Hepatocyte (in vitro differentiated cells): Measurements from ENCODE around the gene PRKAA2. TPM values are rescaled to one million over a fixed set of nuclear protein-coding genes. Genes with fewer than 3 reads are reported as not detected.

ENCODE experiments used
- DNase-seq: peaks from one replicate; pipeline ENCODE4 v3.0.0-alpha.2; 2016; ENCODE audit warnings: low spot score
- H2AFZ ChIP-seq: fragments of 200-600 bp; sonication (generic); 2 replicates; pipeline ENCODE4 v1.6.0; 2016; ENCODE audit warnings: antibody characterized with exemption, mild to moderate bottlenecking
- H3K27ac ChIP-seq: fragments of 200-600 bp; sonication (generic); 2 replicates; pipeline ENCODE4 v1.5.1; 2016; ENCODE audit warnings: mild to moderate bottlenecking
- H3K27me3 ChIP-seq: fragments of 200-600 bp; sonication (generic); 2 replicates; pipeline ENCODE4 v1.6.1; 2016
- H3K36me3 ChIP-seq: fragments of 200-600 bp; sonication (generic); replicated peaks from 2 replicates; pipeline ENCODE4 v1.5.1; 2016; ENCODE audit warnings: low read depth; ENCODE audit not compliant: insufficient read depth
- H3K4me1 ChIP-seq: fragments of 200-600 bp; sonication (generic); 2 replicates; pipeline ENCODE4 v1.5.1; 2016; ENCODE audit warnings: mild to moderate bottlenecking, moderate library complexity; ENCODE audit not compliant: insufficient read depth
- H3K4me2 ChIP-seq: fragments of 200-600 bp; sonication (generic); 2 replicates; pipeline ENCODE4 v1.6.0; 2016
- H3K4me3 ChIP-seq: fragments of 200-600 bp; sonication (generic); 2 replicates; pipeline ENCODE4 v1.5.1; 2016; ENCODE audit warnings: mild to moderate bottlenecking
- H3K79me2 ChIP-seq: fragments of 200-600 bp; sonication (generic); 2 replicates; pipeline ENCODE4 v1.6.0; 2017; ENCODE audit warnings: mild to moderate bottlenecking
- H3K9me2 ChIP-seq: fragments of 200-600 bp; sonication (generic); replicated peaks from 2 replicates; pipeline ENCODE4 v1.6.0; 2017; ENCODE audit warnings: mild to moderate bottlenecking; ENCODE audit not compliant: insufficient read depth
- H3K9me3 ChIP-seq: fragments of 200-600 bp; sonication (generic); 2 replicates; pipeline ENCODE4 v1.5.1; 2016; ENCODE audit warnings: low read depth, mild to moderate bottlenecking
- H4K20me1 ChIP-seq: fragments of 200-600 bp; sonication (generic); 2 replicates; pipeline ENCODE4 v1.6.0; 2016; ENCODE audit warnings: mild to moderate bottlenecking; ENCODE audit not compliant: insufficient read depth, poor library complexity, severe bottlenecking
- CTCF ChIP-seq: fragments of 200-600 bp; sonication (generic); IDR thresholded peaks from 2 replicates; pipeline ENCODE4 v1.5.1; 2016; ENCODE audit warnings: antibody characterized with exemption, mild to moderate bottlenecking; ENCODE audit not compliant: poor library complexity
- EZH2 ChIP-seq: fragments of 200-600 bp; sonication (generic); IDR thresholded peaks from 2 replicates; pipeline ENCODE4 v1.6.1; 2016; ENCODE audit warnings: antibody characterized with exemption, mild to moderate bottlenecking, borderline replicate concordance
- EZH2phosphoT487 ChIP-seq: fragments of 200-600 bp; sonication (generic); IDR thresholded peaks from one replicate; pipeline ENCODE4 v1.6.1; 2018; ENCODE audit warnings: antibody characterized with exemption, mild to moderate bottlenecking, low read depth, moderate library complexity; ENCODE audit not compliant: unreplicated experiment, severe bottlenecking
- WGBS: methylation state at CpG from one replicate; pipeline ENCODE4 v1.1.6; 2016; ENCODE audit warnings: low lambda C conversion rate; ENCODE audit errors: missing lambda C conversion rate; 5-methylcytosine and 5-hydroxymethylcytosine counted together
- polyA plus RNA-seq: library from polyadenylated mRNA; unstranded; fragments of >200 nt; fragmentation: Nextera tagmentation; extraction: Ambion mirVana; gene quantifications from 2 replicates; pipeline ENCODE4 v1.2.1, GENCODE V29; 2016
- total RNA-seq: library from RNA; depleted of rRNA; stranded (reverse); fragments of >200 nt; gene quantifications from 2 replicates; pipeline ENCODE4 v1.2.3, GENCODE V29; 2014

The PRKAA2 gene
- total and polyA plus RNA-seq, 2 experiments from 2014 or later = 1.8 to 7.7 TPM

GRCh38 chr1:56728964-56729363, 83.8 kb downstream of the PRKAA2 start:
- Histone ChIP-seq H2AFZ (no peak overlapping the region), H3K36me3 (no peaks in the 10 kb centered on the region), H3K9me2 (no peaks in the 10 kb centered on the region), H3K4me1 (no peaks in the 10 kb centered on the region), H3K79me2 (no peaks in the 10 kb centered on the region), H4K20me1 (no peaks in the 10 kb centered on the region), H3K4me2 (no peak overlapping the region), H3K27me3 (no peaks in the 10 kb centered on the region), H3K9me3 (no peaks in the 10 kb centered on the region), H3K4me3 (no peak overlapping the region), H3K27ac (no peak overlapping the region)
- 96% methylated on average over 2 of the region's 2 CpGs for WGBS
- DNase-seq = no peak
- TF ChIP-seq CTCF = no peak

GRCh38 chr1:56745231-56745630, 100.1 kb downstream of the PRKAA2 start:
- no peaks in the 10 kb centered on the region for H4K20me1 ChIP-seq
- H3K4me3 ChIP-seq = no peak overlapping the region
- H3K4me2 ChIP-seq = no peak overlapping the region
- no peaks in the 10 kb centered on the region for H3K9me2 ChIP-seq
- H3K4me1 ChIP-seq = no peaks in the 10 kb centered on the region
- 93% methylated on average over 3 of the region's 3 CpGs for WGBS
- H3K27me3 ChIP-seq = no peaks in the 10 kb centered on the region
- no peak overlapping the region for H3K27ac ChIP-seq
- DNase-seq = no peak
- H3K36me3 ChIP-seq = no peaks in the 10 kb centered on the region
- no peaks in the 10 kb centered on the region for H3K9me3 ChIP-seq
- TF ChIP-seq CTCF (no peak), EZH2phosphoT487 (no peak), EZH2 (no peak)
- no peaks in the 10 kb centered on the region for H3K79me2 ChIP-seq
- no peak overlapping the region for H2AFZ ChIP-seq

GRCh38 chr1:56754708-56755479, 109.8 kb downstream of the PRKAA2 start:
- no peak for TF ChIP-seq CTCF
- no peak for TF ChIP-seq EZH2
- no peak for TF ChIP-seq EZH2phosphoT487
- H3K36me3 ChIP-seq = no peaks in the 10 kb centered on the region
- DNase-seq = peak; percentile 29

More at GRCh38 chr1:56754708-56755479, 109.8 kb downstream of the PRKAA2 start:
- Histone ChIP-seq H4K20me1 (no peaks in the 10 kb centered on the region), H3K27ac (peak overlapping the region; percentile 84), H3K4me3 (no peak overlapping the region), H3K4me2 (no peak overlapping the region), H3K79me2 (no peaks in the 10 kb centered on the region), H2AFZ (no peak overlapping the region), H3K4me1 (no peaks in the 10 kb centered on the region), H3K27me3 (no peaks in the 10 kb centered on the region), H3K9me2 (no peaks in the 10 kb centered on the region), H3K9me3 (no peaks in the 10 kb centered on the region)
- 57% methylated on average over 1 of the region's 1 CpG for WGBS
